Thymus (tissue), 11 donors: ENCODE data around the gene LANCL2. TPM values are rescaled to one million over a fixed set of nuclear protein-coding genes. Genes with fewer than 3 reads are reported as not detected.

Experiments
- DNase-seq, 9 donors: peaks; one replicate each; pipeline ENCODE4 v3.0.0-alpha.2; 2013; ENCODE audit warnings: low spot score in 9 of 9, low read depth in 6 of 9, missing footprints in 1 of 9
- H3K27ac ChIP-seq, 2 donors: one replicate each; pipeline ENCODE4 v1.5.1; 2013; ENCODE audit warnings: control low read depth in 1 of 2, low read depth in 1 of 2, low read length in 1 of 2, mild to moderate bottlenecking in 1 of 2, moderate library complexity in 1 of 2
- H3K27me3 ChIP-seq, 2 donors: one replicate each; pipeline ENCODE4 v1.5.1; 2013; ENCODE audit warnings: low read length in 1 of 2; ENCODE audit not compliant: control insufficient read depth in 2 of 2, insufficient read depth in 1 of 2
- H3K36me3 ChIP-seq, 2 donors: one replicate each; pipeline ENCODE4 v1.5.1; 2013; ENCODE audit warnings: low read length in 1 of 2, mild to moderate bottlenecking in 1 of 2, moderate library complexity in 1 of 2; ENCODE audit not compliant: control insufficient read depth in 2 of 2, insufficient read depth in 2 of 2
- H3K4me1 ChIP-seq, 2 donors: one replicate each; pipeline ENCODE4 v1.5.1; 2013; ENCODE audit warnings: low read length in 2 of 2; ENCODE audit not compliant: control insufficient read depth in 2 of 2, insufficient read depth in 2 of 2
- H3K4me3 ChIP-seq, 2 donors: one replicate each; pipeline ENCODE4 v1.5.1; 2013; ENCODE audit warnings: low read length in 2 of 2, control low read depth in 1 of 2, mild to moderate bottlenecking in 1 of 2
- H3K9me3 ChIP-seq, 2 donors: one replicate each; pipeline ENCODE4 v1.5.1; 2013; ENCODE audit warnings: low read length in 1 of 2, mild to moderate bottlenecking in 1 of 2; ENCODE audit not compliant: control insufficient read depth in 2 of 2, insufficient read depth in 1 of 2
- WGBS: extraction: QIAGEN DNeasy Blood & Tissue Kit; methylation state at CpG from one replicate; pipeline ENCODE4 v1.1.7; 2013; 5-methylcytosine and 5-hydroxymethylcytosine counted together
- polyA plus RNA-seq: library from polyadenylated mRNA; stranded (reverse); fragments of 200-250 nt; gene quantifications from one replicate; pipeline ENCODE4 v1.2.3, GENCODE V29; 2013
- total RNA-seq: library from RNA; stranded (reverse); fragments of 120-200 nt; gene quantifications from one replicate; pipeline ENCODE4 v1.2.4, GENCODE V29; 2013
- donor health status: healthy.

The LANCL2 gene
- total and polyA plus RNA-seq, 2 donors: 8.3 to 20.0 TPM

DNA sequence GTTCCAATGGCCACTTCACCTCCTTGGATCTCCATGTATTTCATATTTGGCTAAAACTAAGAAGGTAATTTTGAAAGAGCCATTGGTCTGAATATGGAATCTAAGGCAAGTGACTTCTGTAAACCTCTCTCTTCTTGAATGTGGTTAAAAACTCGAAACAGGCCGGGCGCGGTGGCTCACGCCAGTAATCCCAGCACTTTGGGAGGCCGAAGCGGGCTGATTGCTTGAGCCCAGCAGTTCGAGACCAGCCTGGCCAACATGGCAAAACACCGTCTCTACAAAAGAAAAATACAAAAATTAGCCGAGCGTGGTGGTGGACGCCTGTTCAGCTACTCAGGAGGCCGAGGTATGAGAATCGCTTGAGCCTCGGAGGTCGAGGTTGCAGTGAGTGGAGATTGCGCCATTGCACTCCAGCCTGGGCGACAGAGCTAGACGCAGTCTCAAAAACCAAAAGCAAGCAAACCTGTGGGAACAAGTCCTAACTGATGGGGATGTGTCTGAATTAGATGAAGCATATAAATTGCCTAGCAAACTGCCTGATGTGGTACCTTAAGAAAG lies 2.2 kb downstream of the LANCL2 start:
- H3K4me3 ChIP-seq: peak overlapping the region; percentile 88 to 90
- H3K4me1 ChIP-seq: peaks cover 8 to 16% of the 10 kb centered on the region in 2 donors
- H3K36me3 ChIP-seq: no peaks in the 10 kb centered on the region
- DNase-seq: no peak
- peak overlapping the region in 1 of 2 donors; percentile 95 for H3K27ac ChIP-seq
- no peaks in the 10 kb centered on the region for H3K9me3 ChIP-seq
- 95% methylated on average over 19 of the region's 19 CpGs for WGBS
- H3K27me3 ChIP-seq: no peaks in the 10 kb centered on the region

DNA sequence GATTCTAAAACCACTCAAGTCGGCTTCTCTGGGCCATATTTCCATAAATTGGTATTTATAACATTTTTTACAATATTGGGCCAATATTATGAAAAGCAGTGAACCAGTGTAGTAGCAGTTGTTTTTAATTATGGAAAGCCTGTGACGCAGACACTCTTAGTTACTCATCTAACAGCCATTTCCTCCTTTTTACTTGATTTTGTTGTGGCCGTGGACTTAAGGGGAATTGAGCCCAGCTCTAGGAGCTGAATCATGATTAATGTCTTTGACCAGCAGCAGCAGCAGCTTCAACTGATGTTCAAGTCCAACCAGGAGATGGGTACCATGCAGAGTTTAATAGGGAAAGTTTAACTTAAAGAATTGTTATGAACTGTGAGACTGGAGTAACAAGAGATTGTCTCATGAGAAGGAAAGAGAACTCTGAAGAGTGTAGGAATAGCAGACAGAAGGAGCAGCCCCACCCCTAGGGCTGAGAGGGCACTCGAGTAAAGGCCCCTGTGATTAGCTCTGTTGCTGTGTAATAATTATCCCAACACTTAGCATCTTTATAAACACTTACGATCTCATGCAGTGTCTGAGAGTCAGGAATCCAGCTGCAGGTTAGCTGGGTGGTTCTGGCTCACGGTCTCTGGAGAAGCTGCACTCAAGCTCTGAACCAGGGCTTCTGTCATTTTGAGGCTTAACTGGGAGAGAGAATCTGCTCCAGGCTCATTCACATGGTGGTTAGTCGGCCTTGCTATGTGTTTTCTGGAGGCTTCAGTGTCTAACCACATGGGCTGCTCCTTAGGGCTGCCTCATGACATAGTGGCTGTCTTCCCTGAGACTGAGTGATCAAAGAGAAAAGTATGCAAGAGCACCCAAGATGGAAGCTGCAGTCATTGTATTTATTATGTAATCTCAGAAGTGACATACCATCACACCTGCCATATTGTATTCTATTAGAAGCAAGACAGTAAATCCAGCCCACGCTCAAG lies 4.6 kb downstream of the LANCL2 start:
- 98% methylated on average over 8 of the region's 8 CpGs for WGBS
- peaks cover 8 to 13% of the 10 kb centered on the region in 2 donors for H3K4me1 ChIP-seq
- no peaks in the 10 kb centered on the region for H3K9me3 ChIP-seq
- no peaks in the 10 kb centered on the region for H3K27me3 ChIP-seq
- no peak for DNase-seq
- H3K4me3 ChIP-seq: no peak overlapping the region
- no peak overlapping the region for H3K27ac ChIP-seq
- H3K36me3 ChIP-seq: peaks cover 0 to 3% of the 10 kb centered on the region in 2 donors

DNA sequence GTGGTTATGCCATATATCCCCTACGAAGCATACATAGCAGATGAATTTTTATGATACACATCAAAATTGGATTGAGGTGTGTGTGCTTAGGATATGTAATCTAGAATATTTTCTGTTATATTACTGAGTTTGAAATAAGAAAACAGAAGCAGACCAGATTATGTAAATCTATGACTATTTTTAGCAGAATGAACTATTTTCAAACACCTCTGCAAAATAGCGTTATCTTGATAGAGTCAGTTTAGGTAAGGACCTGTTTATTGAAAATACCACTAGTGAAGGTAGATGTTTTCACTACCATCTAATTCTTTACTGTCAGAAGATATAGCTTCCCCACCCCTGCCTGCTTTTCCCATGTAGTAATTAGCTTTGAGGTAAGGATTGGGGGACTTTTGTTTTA lies 9.1 kb downstream of the LANCL2 start:
- H3K27ac ChIP-seq: no peak overlapping the region
- H3K4me3 ChIP-seq: no peak overlapping the region
- peaks cover 0 to 3% of the 10 kb centered on the region in 2 donors for H3K36me3 ChIP-seq
- no peaks in the 10 kb centered on the region for H3K27me3 ChIP-seq
- DNase-seq: no peak
- H3K9me3 ChIP-seq: no peaks in the 10 kb centered on the region
- H3K4me1 ChIP-seq: no peaks in the 10 kb centered on the region
- WGBS: 96% methylated on average over 2 of the region's 2 CpGs

DNA sequence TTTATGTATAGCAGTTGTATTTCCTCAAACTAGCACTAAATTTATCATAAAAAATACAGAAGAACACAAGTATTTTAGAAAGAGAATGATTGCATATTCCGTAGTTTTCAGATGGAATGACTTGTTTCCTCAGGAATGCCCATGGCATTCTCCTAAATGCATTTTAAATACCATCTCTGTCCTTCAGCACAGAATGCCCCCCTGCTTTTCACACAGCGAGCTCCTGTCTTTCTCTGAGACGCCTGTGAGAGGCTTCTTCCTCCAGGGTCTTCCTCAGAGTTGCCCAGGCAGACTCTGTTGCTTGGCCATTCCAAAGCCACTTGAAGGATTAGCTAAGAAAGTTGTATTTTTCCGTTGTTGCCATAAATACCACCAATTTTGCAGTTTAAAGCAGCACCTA lies 10.1 kb downstream of the LANCL2 start:
- Histone ChIP-seq H3K4me1 (no peaks in the 10 kb centered on the region), H3K27ac (no peak overlapping the region), H3K9me3 (no peaks in the 10 kb centered on the region), H3K4me3 (no peak overlapping the region), H3K27me3 (no peaks in the 10 kb centered on the region), H3K36me3 (peaks cover 0 to 3% of the 10 kb centered on the region in 2 donors)
- 98% methylated on average over 4 of the region's 4 CpGs for WGBS
- no peak for DNase-seq

DNA sequence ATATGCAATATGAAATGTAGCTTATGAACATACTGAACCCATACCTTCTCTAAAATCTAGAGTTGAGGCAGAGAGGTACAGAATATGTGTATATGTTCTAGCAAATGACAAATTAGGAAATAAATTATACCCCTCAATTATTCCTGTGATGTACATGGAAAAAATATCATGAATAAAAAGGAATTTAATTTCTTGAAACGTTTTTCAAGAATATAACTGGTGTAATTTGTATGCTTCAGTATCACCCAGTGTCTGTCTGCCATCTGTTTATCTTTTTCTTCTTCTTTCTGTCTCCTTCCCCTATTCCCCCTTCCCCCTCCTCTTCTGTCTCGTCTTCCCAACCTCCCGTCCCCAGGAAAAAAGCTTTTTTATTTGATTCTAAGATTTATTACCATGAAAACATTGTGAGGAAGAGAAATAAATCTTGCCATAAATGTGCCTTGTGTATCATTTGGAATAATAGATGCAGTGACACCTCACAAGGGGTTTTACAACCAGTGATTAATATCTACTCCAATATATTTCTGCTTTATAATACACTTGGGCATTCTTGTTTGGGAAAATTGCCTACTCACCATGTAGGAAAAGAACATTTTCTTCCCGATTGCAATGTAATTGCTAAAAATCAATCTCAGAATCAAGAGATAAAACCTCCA lies 12.2 kb downstream of the LANCL2 start:
- peaks cover 0 to 3% of the 10 kb centered on the region in 2 donors for H3K36me3 ChIP-seq
- no peak overlapping the region for H3K4me3 ChIP-seq
- no peaks in the 10 kb centered on the region for H3K9me3 ChIP-seq
- no peaks in the 10 kb centered on the region for H3K27me3 ChIP-seq
- no peak overlapping the region for H3K27ac ChIP-seq
- no peak for DNase-seq
- WGBS: 94% methylated on average over 4 of the region's 4 CpGs
- H3K4me1 ChIP-seq: no peaks in the 10 kb centered on the region

DNA sequence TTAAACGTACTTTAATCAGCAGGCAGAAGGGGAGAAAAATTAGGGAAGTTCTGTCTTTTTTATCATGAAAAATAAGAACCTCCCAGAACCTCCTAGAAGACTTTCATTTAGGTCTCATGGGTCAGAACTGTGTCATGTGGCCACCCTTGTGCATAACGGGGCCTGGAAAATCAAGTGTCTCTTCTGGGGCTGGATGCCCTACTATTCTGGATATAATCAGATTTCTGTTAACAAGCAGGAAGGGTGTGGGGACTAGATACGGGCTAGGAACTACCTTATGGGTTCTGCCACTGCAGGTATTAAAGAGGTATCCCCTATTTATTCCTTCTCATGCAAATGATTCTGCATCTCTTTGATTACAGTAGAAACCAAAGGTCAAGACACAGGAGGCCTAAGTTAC lies 14.1 kb downstream of the LANCL2 start:
- no peak for DNase-seq
- H3K4me3 ChIP-seq: no peak overlapping the region
- no peak overlapping the region for H3K27ac ChIP-seq
- H3K4me1 ChIP-seq: no peaks in the 10 kb centered on the region
- H3K36me3 ChIP-seq: no peaks in the 10 kb centered on the region
- H3K9me3 ChIP-seq: peaks cover 0 to 2% of the 10 kb centered on the region in 2 donors
- 94% methylated on average over 3 of the region's 3 CpGs for WGBS
- no peaks in the 10 kb centered on the region for H3K27me3 ChIP-seq

DNA sequence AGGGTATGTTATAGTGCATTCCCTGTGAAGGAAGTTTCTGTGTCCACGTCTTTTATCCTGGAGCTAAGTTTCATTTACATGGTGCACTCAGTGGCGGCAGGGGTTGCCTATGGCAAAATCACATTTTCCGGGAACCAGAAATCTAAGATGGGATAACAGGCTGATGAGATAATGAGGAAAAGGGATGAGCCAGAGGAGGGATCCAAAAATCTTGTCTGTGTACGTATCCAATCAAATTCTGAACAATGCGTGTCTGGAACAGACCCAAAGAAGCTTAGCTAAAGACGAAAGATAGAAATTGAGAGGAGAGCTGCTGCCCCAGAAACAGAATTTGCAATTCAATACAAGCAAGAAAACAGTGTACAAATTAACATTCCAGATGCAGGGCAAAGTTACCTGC lies 16.1 kb downstream of the LANCL2 start:
- 98% methylated on average over 6 of the region's 6 CpGs for WGBS

DNA sequence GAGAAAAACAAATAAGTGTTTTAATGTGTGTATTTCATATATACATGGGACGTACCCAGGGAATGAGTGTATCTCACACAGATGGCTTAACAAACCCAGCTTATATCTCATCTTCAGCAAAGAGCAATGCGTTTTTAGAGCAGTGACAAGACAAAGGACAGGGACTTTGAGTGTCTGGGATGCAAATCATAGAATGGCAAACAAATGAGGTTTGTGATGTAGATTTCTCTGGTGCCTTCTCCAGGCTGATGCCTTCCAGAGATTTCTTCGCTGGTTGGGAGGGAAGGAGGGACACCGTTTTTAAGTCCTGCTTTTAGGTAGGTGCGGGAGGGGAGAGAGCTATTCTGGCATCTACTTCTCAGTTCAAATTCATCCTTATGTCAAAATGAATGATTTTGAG lies 16.6 kb downstream of the LANCL2 start:
- Histone ChIP-seq H3K27ac (no peak overlapping the region), H3K36me3 (no peaks in the 10 kb centered on the region), H3K4me3 (no peak overlapping the region), H3K27me3 (no peaks in the 10 kb centered on the region), H3K4me1 (no peaks in the 10 kb centered on the region), H3K9me3 (peaks cover 2 to 14% of the 10 kb centered on the region in 2 donors)
- no peak for DNase-seq
- WGBS: 97% methylated on average over 5 of the region's 5 CpGs

More for the DNA sequence above, 16.1 kb downstream of the LANCL2 start:
- Histone ChIP-seq H3K27me3 (no peaks in the 10 kb centered on the region), H3K27ac (no peak overlapping the region), H3K4me3 (no peak overlapping the region), H3K4me1 (no peaks in the 10 kb centered on the region), H3K9me3 (peaks cover 0 to 9% of the 10 kb centered on the region in 2 donors), H3K36me3 (no peaks in the 10 kb centered on the region)
- no peak for DNase-seq

DNA sequence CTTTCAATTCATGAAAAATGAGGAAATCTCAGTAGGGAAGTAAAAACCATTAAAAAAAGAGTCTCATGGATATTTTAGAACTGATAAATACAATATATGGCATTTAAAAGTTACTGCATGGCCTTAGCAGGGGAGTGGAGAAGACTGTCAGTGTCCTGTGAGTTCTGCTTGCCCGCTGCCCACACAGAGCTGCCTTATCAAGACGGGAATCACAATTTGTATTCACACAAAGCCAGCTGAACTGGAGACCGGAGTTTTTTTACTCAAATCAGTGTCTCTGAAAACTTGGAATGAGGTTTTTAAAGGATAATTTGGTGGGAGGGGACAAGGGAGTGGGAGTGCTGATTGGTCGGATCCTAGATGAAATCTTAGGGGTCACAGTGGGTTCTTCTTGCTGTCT lies 17.1 kb downstream of the LANCL2 start:
- peaks cover 3 to 16% of the 10 kb centered on the region in 2 donors for H3K9me3 ChIP-seq
- no peaks in the 10 kb centered on the region for H3K4me1 ChIP-seq
- H3K4me3 ChIP-seq: no peak overlapping the region
- H3K36me3 ChIP-seq: no peaks in the 10 kb centered on the region
- 97% methylated on average over 4 of the region's 4 CpGs for WGBS
- no peak for DNase-seq
- H3K27me3 ChIP-seq: no peaks in the 10 kb centered on the region
- H3K27ac ChIP-seq: no peak overlapping the region
